ENCODE measurements around the gene IFFO2.

IFFO2 gene

GRCh38 chr1:18880585-18880984, 75.9 kb downstream of the IFFO2 start:
- TF ChIP-seq CTCF (IDR thresholded peaks at IDR 0.05; ENCODE audit: control insufficient read depth, insufficient read depth, low read depth, low read length, missing control alignments): no peak
- no peak overlapping the region for H3K4me3 ChIP-seq (ENCODE audit: control insufficient read depth, low read depth, low read length)

GRCh38 chr1:18879791-18880309, 76.6 kb downstream of the IFFO2 start:
- DNase-seq (ENCODE audit: low read depth): no peak
- no peak for TF ChIP-seq CTCF (IDR thresholded peaks at IDR 0.05; ENCODE audit: control insufficient read depth, insufficient read depth, low read depth, low read length, missing control alignments)
- H3K4me3 ChIP-seq (ENCODE audit: control insufficient read depth, low read depth, low read length): no peak overlapping the region

More at GRCh38 chr1:18880585-18880984, 75.9 kb downstream of the IFFO2 start:
- no peak for DNase-seq (ENCODE audit: low read depth)

- H3K4me3 ChIP-seq (ENCODE audit: control insufficient read depth, low read depth, low read length): no peak overlapping the region
- DNase-seq (ENCODE audit: low read depth): no peak
- no peak for TF ChIP-seq CTCF (IDR thresholded peaks at IDR 0.05; ENCODE audit: control insufficient read depth, insufficient read depth, low read depth, low read length, missing control alignments)
Measured at GRCh38 chr1:18879215-18879790, 77.2 kb downstream of the IFFO2 start.

- TF ChIP-seq CTCF (IDR thresholded peaks at IDR 0.05; ENCODE audit: control insufficient read depth, insufficient read depth, low read depth, low read length, missing control alignments): no peak
- no peak for DNase-seq (ENCODE audit: low read depth)
- H3K4me3 ChIP-seq (ENCODE audit: control insufficient read depth, low read depth, low read length): no peak overlapping the region
Measured at GRCh38 chr1:18878538-18879214, 77.8 kb downstream of the IFFO2 start.

- TF ChIP-seq CTCF (IDR thresholded peaks at IDR 0.05; ENCODE audit: control insufficient read depth, insufficient read depth, low read depth, low read length, missing control alignments): no peak
- no peak for DNase-seq (ENCODE audit: low read depth)
- H3K4me3 ChIP-seq (ENCODE audit: control insufficient read depth, low read depth, low read length): no peak overlapping the region
Measured at GRCh38 chr1:18877282-18877681, 79.2 kb downstream of the IFFO2 start.

- no peak for DNase-seq (ENCODE audit: low read depth)
- no peak for TF ChIP-seq CTCF (IDR thresholded peaks at IDR 0.05; ENCODE audit: control insufficient read depth, insufficient read depth, low read depth, low read length, missing control alignments)
- no peak overlapping the region for H3K4me3 ChIP-seq (ENCODE audit: control insufficient read depth, low read depth, low read length)
Measured at GRCh38 chr1:18876210-18876609, 80.3 kb downstream of the IFFO2 start.
